Osteoblast (primary cell): Measurements from ENCODE around the gene MAGI1. TPM values are rescaled to one million over a fixed set of nuclear protein-coding genes. Genes with fewer than 3 reads are reported as not detected.

ENCODE experiments used
- DNase-seq: peaks from one replicate; pipeline ENCODE4 v3.0.0; 2011; ENCODE audit warnings: low spot score, mixed read lengths; ENCODE audit not compliant: insufficient read length; ENCODE audit errors: missing footprints
- H2AFZ ChIP-seq: 2 replicates; pipeline ENCODE4 v1.6.0; 2011; ENCODE audit warnings: mild to moderate bottlenecking, low read length
- H3K27ac ChIP-seq: 2 replicates; pipeline ENCODE4 v1.5.1; 2011; ENCODE audit warnings: mild to moderate bottlenecking, low read depth, low read length, moderate library complexity
- H3K27me3 ChIP-seq: 2 replicates; pipeline ENCODE4 v1.6.0; 2012; ENCODE audit warnings: mild to moderate bottlenecking, control low read depth, inconsistent platforms, low read length, moderate library complexity; ENCODE audit not compliant: insufficient read depth
- H3K36me3 ChIP-seq: 2 replicates; pipeline ENCODE4 v1.5.1; 2011; ENCODE audit warnings: mild to moderate bottlenecking, low read length, control low read depth, moderate library complexity; ENCODE audit not compliant: insufficient read depth
- H3K4me1 ChIP-seq: 2 replicates; pipeline ENCODE4 v1.5.1; 2011; ENCODE audit warnings: mild to moderate bottlenecking, low read length, control low read depth, moderate library complexity; ENCODE audit not compliant: insufficient read depth
- H3K4me2 ChIP-seq: 2 replicates; pipeline ENCODE4 v1.6.0; 2011; ENCODE audit warnings: mild to moderate bottlenecking, low read length; ENCODE audit not compliant: insufficient read depth
- H3K4me3 ChIP-seq: fragments of 200-600 bp; sonication (generic); 3 replicates; pipeline ENCODE4 v1.5.1; 2012; ENCODE audit warnings: mild to moderate bottlenecking, low read length, inconsistent platforms; ENCODE audit not compliant: insufficient read depth
- H3K79me2 ChIP-seq: 2 replicates; pipeline ENCODE4 v1.6.0; 2012; ENCODE audit warnings: mild to moderate bottlenecking, low read length, control low read depth, inconsistent platforms; ENCODE audit not compliant: insufficient read depth
- H3K9me3 ChIP-seq: 2 replicates; pipeline ENCODE4 v1.5.1; 2011; ENCODE audit warnings: low read depth, low read length, control low read depth
- H4K20me1 ChIP-seq: 2 replicates; pipeline ENCODE4 v1.6.0; 2012; ENCODE audit warnings: mild to moderate bottlenecking, low read length, control low read depth; ENCODE audit not compliant: insufficient read depth
- CTCF ChIP-seq: IDR thresholded peaks from 2 replicates; pipeline ENCODE4 v1.5.1; 2011; ENCODE audit warnings: mild to moderate bottlenecking, low read depth, low read length, moderate library complexity; ENCODE audit errors: extremely low read depth
- total RNA-seq: library from RNA; depleted of rRNA; stranded (reverse); fragments of >200 nt; gene quantifications from 2 replicates; pipeline ENCODE4 v1.2.3, GENCODE V29; 2012

MAGI1 gene
- total RNA-seq, 1 donor: 66.6 TPM

- no peaks in the 10 kb centered on the region for H3K36me3 ChIP-seq
- H3K4me1 ChIP-seq: peaks cover 5% of the 10 kb centered on the region
- H2AFZ ChIP-seq: no peak overlapping the region
- no peak overlapping the region for H3K4me3 ChIP-seq
- H3K27me3 ChIP-seq: no peaks in the 10 kb centered on the region
- H3K79me2 ChIP-seq: peaks cover 46% of the 10 kb centered on the region
- H3K4me2 ChIP-seq: no peak overlapping the region
- H4K20me1 ChIP-seq: peaks cover 53% of the 10 kb centered on the region
- DNase-seq: no peak
- no peak overlapping the region for H3K27ac ChIP-seq
- no peak for TF ChIP-seq CTCF
- no peaks in the 10 kb centered on the region for H3K9me3 ChIP-seq
Observed at GRCh38 chr3:65540666-65541065, 498.1 kb downstream of the MAGI1 start.

GRCh38 chr3:65539616-65540015, 499.1 kb downstream of the MAGI1 start:
- H3K9me3 ChIP-seq: no peaks in the 10 kb centered on the region
- no peak for TF ChIP-seq CTCF
- DNase-seq: no peak
- H4K20me1 ChIP-seq: peaks cover 51% of the 10 kb centered on the region
- peaks cover 55% of the 10 kb centered on the region for H3K79me2 ChIP-seq
- H3K4me1 ChIP-seq: no peaks in the 10 kb centered on the region
- H3K4me2 ChIP-seq: no peak overlapping the region
- H2AFZ ChIP-seq: no peak overlapping the region
- no peak overlapping the region for H3K4me3 ChIP-seq
- H3K36me3 ChIP-seq: no peaks in the 10 kb centered on the region
- no peak overlapping the region for H3K27ac ChIP-seq
- H3K27me3 ChIP-seq: no peaks in the 10 kb centered on the region

GRCh38 chr3:65538101-65538500, 500.6 kb downstream of the MAGI1 start:
- no peaks in the 10 kb centered on the region for H3K9me3 ChIP-seq
- no peaks in the 10 kb centered on the region for H3K27me3 ChIP-seq
- peaks cover 52% of the 10 kb centered on the region for H4K20me1 ChIP-seq
- H3K4me2 ChIP-seq: no peak overlapping the region
- H3K4me3 ChIP-seq: no peak overlapping the region
- no peak overlapping the region for H3K27ac ChIP-seq
- no peak for DNase-seq
- H3K4me1 ChIP-seq: no peaks in the 10 kb centered on the region
- TF ChIP-seq CTCF: no peak
- H3K79me2 ChIP-seq: peaks cover 58% of the 10 kb centered on the region
- no peaks in the 10 kb centered on the region for H3K36me3 ChIP-seq
- no peak overlapping the region for H2AFZ ChIP-seq

GRCh38 chr3:65537109-65537508, 501.6 kb downstream of the MAGI1 start:
- DNase-seq: no peak
- Histone ChIP-seq H3K4me1 (no peaks in the 10 kb centered on the region), H3K27me3 (no peaks in the 10 kb centered on the region), H3K36me3 (no peaks in the 10 kb centered on the region), H2AFZ (no peak overlapping the region), H3K79me2 (peaks cover 67% of the 10 kb centered on the region), H4K20me1 (peaks cover 58% of the 10 kb centered on the region), H3K27ac (no peak overlapping the region), H3K4me2 (no peak overlapping the region), H3K4me3 (no peak overlapping the region), H3K9me3 (no peaks in the 10 kb centered on the region)
- TF ChIP-seq CTCF: no peak
